ENCODE data around the gene VTI1A. TPM values are rescaled to one million over a fixed set of nuclear protein-coding genes. Genes with fewer than 3 reads are reported as not detected.

Gene VTI1A
- total and polyA plus RNA-seq, 2 experiments from 2014 or later, result 26.8 to 31.0 TPM

DNA sequence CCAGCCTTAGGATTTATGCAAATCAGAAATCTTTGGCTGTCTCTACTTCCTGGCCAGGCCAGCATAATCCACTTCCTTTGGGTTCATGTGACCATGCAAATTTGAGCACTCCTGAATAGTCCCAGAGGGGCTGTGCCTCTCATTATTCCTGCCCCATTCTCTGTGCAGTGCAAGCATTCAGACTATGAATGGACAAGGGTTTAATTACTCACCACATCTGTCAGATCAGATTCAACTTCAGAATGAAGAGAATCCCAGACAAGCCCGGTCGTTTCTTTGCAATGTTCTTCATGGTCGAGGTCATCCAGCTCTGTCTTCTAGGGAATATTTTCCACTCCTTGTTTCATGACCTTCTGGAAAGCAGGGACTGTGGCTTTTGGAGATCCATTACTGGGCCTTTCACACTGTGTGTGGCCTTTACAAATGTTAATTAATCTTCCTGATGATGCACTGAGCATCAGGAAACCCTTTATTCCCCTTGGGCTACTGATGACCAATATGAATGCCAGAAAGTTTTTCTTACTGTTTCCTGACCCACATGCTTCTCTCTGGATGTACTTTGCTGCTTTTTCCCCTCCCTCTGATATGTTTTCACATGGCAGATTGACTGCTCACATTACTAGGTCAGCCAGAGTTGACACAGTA is 285.4 kb downstream of the VTI1A start:
- Histone ChIP-seq H4K20me1 (replicated peaks; ENCODE audit: insufficient read depth) (no peaks in the 10 kb centered on the region), H3K4me3 (peak overlapping the region; percentile 24; the same call in 1 of the 2 replicates), H3K9me2 (ENCODE audit: insufficient read depth) (no peaks in the 10 kb centered on the region), H2AFZ (no peak overlapping the region), H3K4me1 (ENCODE audit: insufficient read depth) (peaks cover 51% of the 10 kb centered on the region), H3K4me2 (peak overlapping the region; percentile 70), H3F3A (replicated peaks; ENCODE audit: low read depth) (peaks cover 8% of the 10 kb centered on the region; the same call in 1 of the 2 replicates), H3K27ac (ENCODE audit: low read depth) (peak overlapping the region; percentile 84), H3K79me2 (replicated peaks; ENCODE audit: insufficient read depth) (no peaks in the 10 kb centered on the region), H3K27me3 (ENCODE audit: insufficient read depth) (no peaks in the 10 kb centered on the region), H3K36me3 (ENCODE audit: insufficient read depth) (no peaks in the 10 kb centered on the region)
- no peak for DNase-seq (ENCODE audit: low spot score)
- TF ChIP-seq EZH2 (IDR thresholded peaks at IDR 0.05; ENCODE audit: low read depth, unreplicated experiment) (no peak), CREB1 (CRISPR knock-in tag; IDR thresholded peaks at IDR 0.05; ENCODE audit: low read depth) (0 out of 2 replicates have a peak, but pooled peaks have one; percentile 11)
- TF ChIP-seq, protein P1, sequence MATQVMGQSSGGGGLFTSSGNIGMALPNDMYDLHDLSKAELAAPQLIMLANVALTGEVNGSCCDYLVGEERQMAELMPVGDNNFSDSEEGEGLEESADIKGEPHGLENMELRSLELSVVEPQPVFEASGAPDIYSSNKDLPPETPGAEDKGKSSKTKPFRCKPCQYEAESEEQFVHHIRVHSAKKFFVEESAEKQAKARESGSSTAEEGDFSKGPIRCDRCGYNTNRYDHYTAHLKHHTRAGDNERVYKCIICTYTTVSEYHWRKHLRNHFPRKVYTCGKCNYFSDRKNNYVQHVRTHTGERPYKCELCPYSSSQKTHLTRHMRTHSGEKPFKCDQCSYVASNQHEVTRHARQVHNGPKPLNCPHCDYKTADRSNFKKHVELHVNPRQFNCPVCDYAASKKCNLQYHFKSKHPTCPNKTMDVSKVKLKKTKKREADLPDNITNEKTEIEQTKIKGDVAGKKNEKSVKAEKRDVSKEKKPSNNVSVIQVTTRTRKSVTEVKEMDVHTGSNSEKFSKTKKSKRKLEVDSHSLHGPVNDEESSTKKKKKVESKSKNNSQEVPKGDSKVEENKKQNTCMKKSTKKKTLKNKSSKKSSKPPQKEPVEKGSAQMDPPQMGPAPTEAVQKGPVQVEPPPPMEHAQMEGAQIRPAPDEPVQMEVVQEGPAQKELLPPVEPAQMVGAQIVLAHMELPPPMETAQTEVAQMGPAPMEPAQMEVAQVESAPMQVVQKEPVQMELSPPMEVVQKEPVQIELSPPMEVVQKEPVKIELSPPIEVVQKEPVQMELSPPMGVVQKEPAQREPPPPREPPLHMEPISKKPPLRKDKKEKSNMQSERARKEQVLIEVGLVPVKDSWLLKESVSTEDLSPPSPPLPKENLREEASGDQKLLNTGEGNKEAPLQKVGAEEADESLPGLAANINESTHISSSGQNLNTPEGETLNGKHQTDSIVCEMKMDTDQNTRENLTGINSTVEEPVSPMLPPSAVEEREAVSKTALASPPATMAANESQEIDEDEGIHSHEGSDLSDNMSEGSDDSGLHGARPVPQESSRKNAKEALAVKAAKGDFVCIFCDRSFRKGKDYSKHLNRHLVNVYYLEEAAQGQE (IDR thresholded peaks at IDR 0.05; ENCODE audit: unreplicated experiment), result no peak
- Mint-ChIP-seq H3K4me1 (peaks cover 52% of the 10 kb centered on the region), H3K27me3 (ENCODE audit: insufficient read depth, low read depth, poor library complexity) (peaks cover 4% of the 10 kb centered on the region), H3K27ac (peak overlapping the region; percentile 82), H3K9me3 (no peaks in the 10 kb centered on the region), H3K4me3 (peak overlapping the region; percentile 31; the same call in 2 of the 3 replicates), H3K36me3 (ENCODE audit: low read depth) (peaks cover 5% of the 10 kb centered on the region; the same call in 2 of the 3 replicates)
- ATAC-seq, result peak; percentile 59

DNA sequence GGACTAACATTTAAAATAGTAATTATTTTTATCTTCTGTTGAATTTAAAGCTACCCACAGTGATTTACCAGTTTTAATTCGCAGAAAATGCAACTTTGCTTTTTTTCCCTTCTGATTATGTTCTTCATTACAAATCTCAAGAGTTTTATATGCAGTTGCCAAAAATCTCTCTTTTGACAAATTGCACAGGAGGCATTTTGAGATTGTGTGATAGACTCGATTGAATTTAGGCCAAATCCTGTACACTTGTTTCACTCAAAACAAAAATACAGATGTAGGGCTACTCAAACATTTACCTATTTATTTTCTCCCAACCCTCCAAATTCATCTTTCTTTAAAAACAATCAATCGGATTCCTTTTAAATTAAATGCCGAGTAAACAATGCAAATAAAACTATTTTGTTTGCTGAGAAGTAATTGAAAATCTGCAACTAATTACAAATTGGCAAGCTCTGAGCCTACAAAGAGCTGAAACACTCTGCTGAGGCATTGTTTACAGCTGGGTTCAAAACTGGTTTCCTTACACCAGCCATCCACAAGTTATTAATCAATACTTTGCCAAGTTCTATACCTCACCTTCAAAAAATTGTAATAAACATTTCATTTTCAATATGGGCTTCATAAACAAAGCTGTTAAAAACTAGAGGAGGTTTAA is 288.2 kb downstream of the VTI1A start:
- Histone ChIP-seq H3K27me3 (ENCODE audit: insufficient read depth) (no peaks in the 10 kb centered on the region), H3K4me3 (no peak overlapping the region), H3K36me3 (ENCODE audit: insufficient read depth) (no peaks in the 10 kb centered on the region; the same call in 1 of the 2 replicates), H3K79me2 (replicated peaks; ENCODE audit: insufficient read depth) (no peaks in the 10 kb centered on the region), H3K4me1 (ENCODE audit: insufficient read depth) (peaks cover 29% of the 10 kb centered on the region), H2AFZ (no peak overlapping the region), H3K27ac (ENCODE audit: low read depth) (0 out of 2 replicates have a peak overlapping the region, but pooled peaks have one; percentile 1), H3K4me2 (no peak overlapping the region), H3K9me2 (ENCODE audit: insufficient read depth) (no peaks in the 10 kb centered on the region), H4K20me1 (replicated peaks; ENCODE audit: insufficient read depth) (no peaks in the 10 kb centered on the region), H3F3A (replicated peaks; ENCODE audit: low read depth) (peaks cover 8% of the 10 kb centered on the region)
- Mint-ChIP-seq H3K4me1 (peaks cover 29% of the 10 kb centered on the region), H3K4me3 (no peak overlapping the region), H3K9me3 (no peaks in the 10 kb centered on the region), H3K27me3 (ENCODE audit: insufficient read depth, low read depth, poor library complexity) (peaks cover 4% of the 10 kb centered on the region), H3K27ac (no peak overlapping the region), H3K36me3 (ENCODE audit: low read depth) (peaks cover 5% of the 10 kb centered on the region; the same call in 2 of the 3 replicates)
- DNase-seq (ENCODE audit: low spot score), result no peak
- ATAC-seq, result no peak
- TF ChIP-seq, protein P2, sequence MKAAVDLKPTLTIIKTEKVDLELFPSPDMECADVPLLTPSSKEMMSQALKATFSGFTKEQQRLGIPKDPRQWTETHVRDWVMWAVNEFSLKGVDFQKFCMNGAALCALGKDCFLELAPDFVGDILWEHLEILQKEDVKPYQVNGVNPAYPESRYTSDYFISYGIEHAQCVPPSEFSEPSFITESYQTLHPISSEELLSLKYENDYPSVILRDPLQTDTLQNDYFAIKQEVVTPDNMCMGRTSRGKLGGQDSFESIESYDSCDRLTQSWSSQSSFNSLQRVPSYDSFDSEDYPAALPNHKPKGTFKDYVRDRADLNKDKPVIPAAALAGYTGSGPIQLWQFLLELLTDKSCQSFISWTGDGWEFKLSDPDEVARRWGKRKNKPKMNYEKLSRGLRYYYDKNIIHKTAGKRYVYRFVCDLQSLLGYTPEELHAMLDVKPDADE (IDR thresholded peaks at IDR 0.05), result no peak
- TF ChIP-seq, protein P1 (IDR thresholded peaks at IDR 0.05; ENCODE audit: unreplicated experiment), result no peak
- TF ChIP-seq CREB1 (CRISPR knock-in tag; IDR thresholded peaks at IDR 0.05; ENCODE audit: low read depth) (no peak), POLR2AphosphoS5 (IDR thresholded peaks at IDR 0.05; ENCODE audit: low read depth) (no peak), STAT1 (IDR thresholded peaks at IDR 0.05; ENCODE audit: unreplicated experiment) (no peak), JUNB (IDR thresholded peaks at IDR 0.05; ENCODE audit: unreplicated experiment) (no peak), EZH2 (IDR thresholded peaks at IDR 0.05; ENCODE audit: low read depth, unreplicated experiment) (no peak), NANOG (IDR thresholded peaks at IDR 0.05; ENCODE audit: borderline replicate concordance) (no peak), EZH2phosphoT487 (IDR thresholded peaks at IDR 0.05; ENCODE audit: unreplicated experiment) (no peak), ZNF331 (CRISPR knock-in tag; IDR thresholded peaks at IDR 0.05; ENCODE audit: low read depth) (no peak)
- TF ChIP-seq, protein P3, sequence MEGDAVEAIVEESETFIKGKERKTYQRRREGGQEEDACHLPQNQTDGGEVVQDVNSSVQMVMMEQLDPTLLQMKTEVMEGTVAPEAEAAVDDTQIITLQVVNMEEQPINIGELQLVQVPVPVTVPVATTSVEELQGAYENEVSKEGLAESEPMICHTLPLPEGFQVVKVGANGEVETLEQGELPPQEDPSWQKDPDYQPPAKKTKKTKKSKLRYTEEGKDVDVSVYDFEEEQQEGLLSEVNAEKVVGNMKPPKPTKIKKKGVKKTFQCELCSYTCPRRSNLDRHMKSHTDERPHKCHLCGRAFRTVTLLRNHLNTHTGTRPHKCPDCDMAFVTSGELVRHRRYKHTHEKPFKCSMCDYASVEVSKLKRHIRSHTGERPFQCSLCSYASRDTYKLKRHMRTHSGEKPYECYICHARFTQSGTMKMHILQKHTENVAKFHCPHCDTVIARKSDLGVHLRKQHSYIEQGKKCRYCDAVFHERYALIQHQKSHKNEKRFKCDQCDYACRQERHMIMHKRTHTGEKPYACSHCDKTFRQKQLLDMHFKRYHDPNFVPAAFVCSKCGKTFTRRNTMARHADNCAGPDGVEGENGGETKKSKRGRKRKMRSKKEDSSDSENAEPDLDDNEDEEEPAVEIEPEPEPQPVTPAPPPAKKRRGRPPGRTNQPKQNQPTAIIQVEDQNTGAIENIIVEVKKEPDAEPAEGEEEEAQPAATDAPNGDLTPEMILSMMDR (conservative IDR thresholded peaks at IDR 0.05; ENCODE audit: low read depth in 2 of 2), result no peak
